ENCODE results near the gene RFX2. TPM values are rescaled to one million over a fixed set of nuclear protein-coding genes. Genes with fewer than 3 reads are reported as not detected.

The RFX2 gene
- total RNA-seq, 1 experiment from 2014 or later, result 3.7 TPM

GRCh38 chr19:5955636-5955935 is 154.7 kb downstream of the RFX2 start:
- Histone ChIP-seq H4K20me1 (ENCODE audit: control insufficient read depth, insufficient read depth, insufficient read length) (no peaks in the 10 kb centered on the region), H3K4me2 (ENCODE audit: insufficient read depth, insufficient read length, low read length) (no peak overlapping the region), H2AFZ (ENCODE audit: low read length) (no peak overlapping the region), H2BK12ac (ENCODE audit: insufficient read length, low read depth, low read length) (no peak overlapping the region), H4K5ac (ENCODE audit: insufficient read length, low read depth, low read length) (no peak overlapping the region), H2AK5ac (ENCODE audit: insufficient read length, low read length) (no peak overlapping the region), H3K27ac (ENCODE audit: insufficient read length, low read depth, low read length) (no peak overlapping the region), H2BK20ac (ENCODE audit: low read depth, low read length, poor library complexity, severe bottlenecking) (no peak overlapping the region), H3K56ac (ENCODE audit: insufficient read length, low read depth, low read length) (no peak overlapping the region), H4K8ac (replicated peaks; ENCODE audit: insufficient read length, low read depth, low read length) (no peak overlapping the region), H3K14ac (ENCODE audit: insufficient read depth, low read length) (no peak overlapping the region), H3K9ac (ENCODE audit: extremely low read depth, insufficient read length, low read length) (no peak overlapping the region), H2BK15ac (ENCODE audit: low read depth, low read length) (no peak overlapping the region), H3K27me3 (ENCODE audit: insufficient read depth, low read length) (no peaks in the 10 kb centered on the region), H2BK5ac (ENCODE audit: insufficient read length, low read length) (no peak overlapping the region), H3K18ac (ENCODE audit: insufficient read length, low read depth, low read length) (no peak overlapping the region), H4K91ac (ENCODE audit: insufficient read length, low read depth, low read length) (no peak overlapping the region), H3K4ac (ENCODE audit: low read depth, low read length) (no peak overlapping the region), H3K79me2 (ENCODE audit: insufficient read depth, low read length) (peaks cover 21% of the 10 kb centered on the region; the same call in 1 of the 2 replicates), H3K9me3 (ENCODE audit: control insufficient read depth, low read depth, low read length) (no peaks in the 10 kb centered on the region), H2BK120ac (ENCODE audit: low read depth, low read length, poor library complexity, severe bottlenecking) (no peak overlapping the region), H3K4me1 (ENCODE audit: insufficient read depth, low read length) (peaks cover 34% of the 10 kb centered on the region), H3T11ph (ENCODE audit: low read length) (no peak overlapping the region), H3K79me1 (ENCODE audit: insufficient read depth, low read depth, low read length, poor library complexity, severe bottlenecking) (peaks cover 1% of the 10 kb centered on the region), H3K23me2 (ENCODE audit: insufficient read length, low read depth, low read length, poor library complexity, severe bottlenecking) (no peaks in the 10 kb centered on the region), H3K23ac (ENCODE audit: insufficient read length, low read depth, low read length) (no peak overlapping the region)
- WGBS (ENCODE audit: extremely low coverage, insufficient read length, low lambda C conversion rate), result no CpG with 5 or more reads among the region's 3 CpGs
- no peak overlapping the region for H3K27ac Mint-ChIP-seq
- H3K4me1 Mint-ChIP-seq, result peaks cover 78 to 83% of the 10 kb centered on the region in 2 experiments
- peaks cover 0 to 3% (median 0%) of the 10 kb centered on the region in 3 experiments; a peak in 2 of 7 replicates for H3K36me3 Mint-ChIP-seq (ENCODE audit: insufficient read depth in 1 of 3, low read depth in 3 of 3)
- H3K27me3 Mint-ChIP-seq (ENCODE audit: low read depth), result peaks cover 1% of the 10 kb centered on the region; the same call in 1 of the 2 replicates
- no peak for TF ChIP-seq CTCF (conservative IDR thresholded peaks at IDR 0.05)
- H3K9me3 Mint-ChIP-seq, result no peaks in the 10 kb centered on the region
- H3K4me3 Mint-ChIP-seq, result no peak overlapping the region
- no peak for DNase-seq
